Stimulated activated CD8-positive, alpha-beta memory T cell treated with anti-CD3 and anti-CD28 coated beads, Interleukin-2, amount 100 ng/mL, for 48 hours (primary cell): ENCODE data around the gene CUL4A.

Experiments
- DNase-seq, 2 donors: peaks; one replicate each; pipeline ENCODE4 v3.0.0-alpha.2; 2020; ENCODE audit warnings: low read depth in 2 of 2

CUL4A gene

GRCh38 chr13:113179374-113180230, 29.8 kb upstream of the CUL4A start:
- no peak for DNase-seq

GRCh38 chr13:113182046-113182445, 27.4 kb upstream of the CUL4A start:
- no peak for DNase-seq

DNA sequence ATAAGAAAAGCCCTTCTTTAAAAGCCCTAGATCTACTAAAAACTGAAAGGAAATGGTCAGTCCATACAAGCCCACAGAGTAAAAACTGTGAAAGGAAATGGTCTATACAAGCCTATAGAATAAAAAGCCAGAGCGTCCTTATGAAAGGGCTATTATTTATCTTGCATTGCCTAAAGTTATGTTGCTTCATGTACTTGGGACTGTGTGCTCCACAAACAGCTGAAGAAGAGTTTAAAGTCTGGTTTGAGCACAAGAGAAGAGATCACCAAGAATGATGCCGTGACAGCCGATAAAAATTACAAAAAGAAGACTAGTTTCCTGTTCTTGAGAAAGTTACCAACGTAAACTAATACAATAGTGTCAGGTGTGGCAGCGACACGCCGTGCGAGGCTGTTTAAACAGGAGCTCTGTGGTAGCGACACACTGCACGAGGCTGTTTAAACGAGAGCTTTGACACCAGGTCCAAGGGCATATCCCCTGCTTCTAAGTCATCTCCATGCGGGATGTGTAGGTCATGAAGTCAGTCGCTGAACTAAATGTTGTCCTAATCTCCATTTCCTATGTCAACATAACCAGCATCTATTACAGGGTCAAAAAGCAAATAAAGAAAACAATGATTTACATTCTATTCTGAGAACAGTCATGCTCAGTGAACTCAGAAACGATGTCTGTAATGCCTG, 25.8 kb upstream of the CUL4A start:
- DNase-seq, result no peak

- DNase-seq, result no peak
Measured at GRCh38 chr13:113184568-113185440, 24.6 kb upstream of the CUL4A start.

DNA sequence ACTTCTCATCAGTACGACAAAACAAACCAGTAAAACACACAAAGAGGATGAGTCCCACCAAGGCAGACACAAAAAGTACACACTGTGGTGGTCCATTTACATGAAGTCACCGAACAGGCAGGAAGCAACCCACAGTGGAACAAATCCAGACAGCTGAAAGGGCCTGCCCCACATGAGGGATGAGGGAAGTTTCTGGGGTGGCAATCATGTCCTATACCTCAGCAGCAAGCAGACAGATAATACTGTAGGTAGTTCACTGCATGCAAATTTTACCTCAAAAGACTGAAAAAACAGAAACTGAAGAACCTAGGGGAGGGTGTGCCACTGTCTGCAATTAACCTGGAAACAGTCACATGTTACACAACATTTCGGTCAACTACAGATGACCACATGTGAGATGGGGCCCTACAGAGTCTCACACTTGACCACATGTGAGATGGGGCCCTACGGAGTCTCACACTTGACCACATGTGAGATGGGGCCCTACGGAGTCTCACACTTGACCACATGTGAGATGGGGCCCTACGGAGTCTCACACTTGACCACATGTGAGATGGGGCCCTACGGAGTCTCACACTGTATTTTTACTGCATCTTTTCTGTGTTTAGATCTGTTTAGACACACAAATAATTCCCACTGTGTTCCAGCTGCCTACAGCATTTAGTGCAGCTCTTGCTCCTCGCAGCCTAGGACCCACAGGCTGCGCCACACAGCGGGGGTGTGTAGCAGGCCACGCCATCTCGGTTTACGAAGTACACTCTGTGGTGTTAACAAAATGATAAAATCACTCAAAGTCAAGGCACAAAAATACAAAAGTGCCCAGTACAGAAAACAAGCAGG, 23.1 kb upstream of the CUL4A start:
- DNase-seq, result no peak

- DNase-seq, result peak; percentile 52 to 62
Measured at GRCh38 chr13:113187263-113187669, 22.1 kb upstream of the CUL4A start.

GRCh38 chr13:113187883-113188665, 21.3 kb upstream of the CUL4A start:
- no peak for DNase-seq

- DNase-seq, result no peak
Measured at GRCh38 chr13:113190181-113190580, 19.2 kb upstream of the CUL4A start.

DNA sequence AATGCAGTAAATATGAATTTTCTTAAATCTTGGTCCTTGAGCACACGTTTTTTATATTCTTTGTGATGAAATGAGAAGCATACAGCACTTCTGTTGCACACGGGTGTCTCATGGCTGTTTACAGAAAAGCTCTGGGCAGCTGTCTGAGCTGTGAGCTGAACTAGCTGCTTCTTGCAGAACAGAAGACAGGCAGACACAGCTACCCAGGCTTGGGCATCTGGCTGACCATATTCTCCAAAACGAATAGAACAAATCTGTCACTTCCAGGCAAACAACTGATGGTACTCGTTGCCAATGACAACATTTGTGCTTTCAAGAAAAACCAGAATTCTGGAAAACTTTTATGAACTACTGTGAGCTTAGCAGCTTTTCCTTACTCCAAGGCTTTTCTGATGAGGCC, 17.1 kb upstream of the CUL4A start:
- DNase-seq, result no peak

GRCh38 chr13:113192902-113193301, 16.5 kb upstream of the CUL4A start:
- DNase-seq, result no peak

DNA sequence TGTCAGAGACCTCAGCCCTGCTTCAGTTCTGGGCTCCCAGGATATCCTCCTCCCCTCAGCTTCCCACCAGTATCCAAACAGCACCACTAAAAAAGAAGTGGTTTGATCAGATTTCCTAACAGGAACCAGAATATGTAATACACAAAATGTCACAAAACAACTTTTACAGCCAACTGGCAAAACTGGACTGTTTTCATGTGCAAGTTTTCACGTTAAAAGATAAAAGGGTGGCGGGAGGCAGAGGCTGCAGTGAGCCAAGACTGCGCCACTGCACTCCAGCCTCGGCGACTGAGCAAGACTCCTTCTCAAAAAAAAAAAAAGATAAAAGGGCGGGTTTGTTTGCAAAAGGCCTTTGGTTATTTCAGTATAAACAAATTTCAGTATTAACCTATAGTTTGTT, 14.1 kb upstream of the CUL4A start:
- DNase-seq, result no peak

DNA sequence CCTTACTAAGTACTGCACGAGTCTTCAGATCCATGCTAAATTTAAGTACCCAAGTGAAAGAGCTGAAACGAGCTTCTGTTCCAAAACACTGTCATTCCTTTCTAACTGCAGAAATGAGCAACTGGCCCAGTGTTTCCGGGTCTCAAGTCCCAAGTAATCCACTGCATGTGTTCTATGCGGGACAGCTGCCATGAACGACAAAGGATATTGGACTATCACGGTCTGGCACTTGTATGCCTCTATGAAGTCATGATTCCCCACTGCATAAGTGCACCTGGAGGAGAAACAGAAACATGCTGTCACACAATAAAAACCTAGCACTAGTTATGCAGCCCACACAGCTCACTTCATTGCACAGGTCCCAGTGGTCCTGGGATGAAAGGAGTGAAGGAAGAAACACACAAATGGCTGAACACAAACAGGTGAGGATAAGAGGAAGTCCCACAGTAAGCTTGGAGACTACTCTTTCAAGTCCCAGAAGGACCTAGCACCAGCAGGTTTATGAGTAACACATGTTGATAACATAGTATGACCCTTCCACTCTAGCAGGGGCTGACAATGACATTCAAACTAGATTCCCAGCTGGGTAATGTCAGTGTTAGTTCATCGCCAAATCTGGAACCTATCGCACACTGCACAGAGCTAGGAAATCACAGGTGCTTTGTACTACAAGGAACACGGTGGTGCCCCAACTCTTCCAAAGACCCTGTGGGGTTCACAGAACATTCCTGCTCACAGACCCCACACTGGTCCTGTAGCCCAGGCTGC, 12.3 kb upstream of the CUL4A start:
- no peak for DNase-seq

DNA sequence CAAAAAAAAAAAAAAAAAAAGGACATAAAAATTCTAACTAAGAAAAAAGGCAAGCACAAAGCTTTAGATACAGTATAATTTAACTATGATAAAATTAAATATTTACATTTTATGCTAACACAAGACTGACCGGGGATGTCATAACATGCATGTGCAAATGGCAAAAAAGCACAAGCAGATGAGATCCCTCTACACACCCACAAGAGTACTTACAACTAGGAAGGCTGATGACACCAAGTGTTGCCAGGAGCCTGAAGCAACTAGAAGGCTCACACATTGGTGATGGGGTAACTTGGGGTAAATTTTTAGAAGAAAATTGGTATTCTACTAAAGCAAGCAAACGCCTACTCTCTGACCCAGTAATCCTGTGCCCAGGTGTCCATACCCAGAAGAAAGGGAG, 7.6 kb upstream of the CUL4A start:
- no peak for DNase-seq

GRCh38 chr13:113202912-113203311, 6.5 kb upstream of the CUL4A start:
- DNase-seq, result no peak

- DNase-seq, result no peak
Measured at GRCh38 chr13:113203507-113204377, 5.7 kb upstream of the CUL4A start.

DNA sequence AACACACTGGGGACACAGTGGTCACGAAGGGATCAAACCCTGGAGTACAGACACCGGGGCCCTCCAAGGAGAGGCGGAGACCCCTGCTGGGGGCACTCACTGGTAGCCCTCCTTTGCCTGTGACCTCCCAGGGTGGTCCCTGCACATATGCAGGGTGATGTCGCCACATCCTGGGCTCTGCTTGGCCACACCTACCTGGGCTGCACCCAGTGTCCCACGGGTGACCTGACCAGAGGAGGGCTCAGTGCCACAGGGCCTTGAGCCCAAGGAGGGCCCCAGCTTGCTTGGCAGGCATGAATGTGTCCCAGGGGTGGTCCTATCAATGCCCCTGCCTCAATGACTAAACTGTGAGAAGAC, 5.1 kb upstream of the CUL4A start:
- no peak for DNase-seq

DNA sequence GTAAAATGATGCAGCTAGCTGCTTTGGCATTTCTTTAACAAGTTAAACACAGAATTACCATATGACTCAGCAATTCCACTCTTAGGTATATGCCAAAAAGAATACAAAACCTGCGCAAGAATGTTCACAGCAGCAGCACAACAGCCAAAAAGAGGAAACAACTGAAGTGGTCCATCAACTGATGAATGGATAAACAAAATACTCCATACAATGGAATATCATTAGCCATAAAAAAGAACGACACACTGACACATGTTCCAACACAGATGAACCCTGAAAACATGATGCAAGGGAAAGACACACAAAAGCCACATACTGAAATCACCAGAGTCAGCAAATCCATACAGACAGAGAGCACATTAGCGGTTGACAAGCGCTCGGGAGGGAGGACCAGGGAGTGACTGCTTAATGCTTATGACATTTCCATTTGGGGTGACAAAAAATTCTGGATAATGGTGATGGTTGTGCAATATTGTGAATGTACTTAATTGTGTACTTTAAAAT, 3.9 kb upstream of the CUL4A start:
- no peak for DNase-seq

DNA sequence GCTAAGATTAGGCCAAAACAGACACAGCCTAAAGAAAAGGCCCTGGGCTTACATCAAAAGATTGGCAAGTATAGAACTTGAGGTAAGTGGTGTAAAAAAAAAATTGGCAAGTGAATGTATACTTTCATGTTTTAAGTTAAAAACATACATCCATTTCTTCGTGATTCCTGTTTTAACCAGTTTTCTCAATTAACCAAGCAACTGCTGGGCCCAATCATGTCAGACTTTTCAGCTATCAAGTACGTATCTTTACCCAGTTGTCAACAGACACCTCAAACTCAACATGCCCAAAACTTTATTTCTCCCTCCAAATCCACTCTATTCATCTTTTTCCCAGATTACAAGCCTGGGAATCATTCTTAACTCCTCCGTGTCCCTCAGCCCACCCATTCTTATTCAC, 2.0 kb upstream of the CUL4A start:
- DNase-seq, result no peak
